H9 (cell line): Measurements from ENCODE around the gene RAB30. TPM values are rescaled to one million over a fixed set of nuclear protein-coding genes. Genes with fewer than 3 reads are reported as not detected.

ENCODE experiments used
- DNase-seq: peaks from one replicate; pipeline ENCODE4 v3.0.0-alpha.2; 2017
- H2AFZ ChIP-seq: one replicate; pipeline ENCODE4 v1.6.1; 2013; ENCODE audit warnings: mild to moderate bottlenecking, low read length, control low read depth, moderate library complexity
- H2AK5ac ChIP-seq: 2 replicates; pipeline ENCODE4 v1.6.1; 2013; ENCODE audit warnings: low read length, control low read depth, mixed read lengths; ENCODE audit not compliant: insufficient read length
- H2BK120ac ChIP-seq: one replicate; pipeline ENCODE4 v1.6.1; 2013; ENCODE audit warnings: low read depth, mild to moderate bottlenecking, low read length, control low read depth, inconsistent platforms; ENCODE audit not compliant: poor library complexity, severe bottlenecking
- H2BK12ac ChIP-seq: 2 replicates; pipeline ENCODE4 v1.6.1; 2013; ENCODE audit warnings: low read length, control low read depth, mixed read lengths, low read depth; ENCODE audit not compliant: insufficient read length
- H2BK15ac ChIP-seq: 2 replicates; pipeline ENCODE4 v1.6.1; 2013; ENCODE audit warnings: low read depth, low read length, control low read depth
- H2BK20ac ChIP-seq: one replicate; pipeline ENCODE4 v1.6.1; 2013; ENCODE audit warnings: low read depth, mild to moderate bottlenecking, low read length, control low read depth, inconsistent platforms; ENCODE audit not compliant: poor library complexity, severe bottlenecking
- H2BK5ac ChIP-seq: 2 replicates; pipeline ENCODE4 v1.6.1; 2013; ENCODE audit warnings: low read length, control low read depth, mixed read lengths; ENCODE audit not compliant: insufficient read length
- H3K14ac ChIP-seq: 2 replicates; pipeline ENCODE4 v1.6.1; 2013; ENCODE audit warnings: low read length, control low read depth; ENCODE audit not compliant: insufficient read depth
- H3K18ac ChIP-seq: 2 replicates; pipeline ENCODE4 v1.6.1; 2013; ENCODE audit warnings: low read depth, mild to moderate bottlenecking, mixed read lengths, low read length, control low read depth; ENCODE audit not compliant: insufficient read length
- H3K23ac ChIP-seq: 2 replicates; pipeline ENCODE4 v1.6.1; 2013; ENCODE audit warnings: low read length, control low read depth, mixed read lengths, low read depth; ENCODE audit not compliant: insufficient read length
- H3K23me2 ChIP-seq: 2 replicates; pipeline ENCODE4 v1.6.1; 2013; ENCODE audit warnings: low read depth, mild to moderate bottlenecking, mixed read lengths, low read length, control low read depth; ENCODE audit not compliant: insufficient read length, poor library complexity, severe bottlenecking
- H3K27ac ChIP-seq: 2 replicates; pipeline ENCODE4 v1.5.1; 2013; ENCODE audit warnings: low read length, control low read depth, mixed read lengths, low read depth; ENCODE audit not compliant: insufficient read length
- H3K27me3 ChIP-seq: 2 replicates; pipeline ENCODE4 v1.6.1; 2013; ENCODE audit warnings: low read length, control low read depth, inconsistent platforms; ENCODE audit not compliant: insufficient read depth
- H3K4ac ChIP-seq: 2 replicates; pipeline ENCODE4 v1.6.1; 2013; ENCODE audit warnings: low read depth, mild to moderate bottlenecking, control low read depth, inconsistent platforms, low read length, moderate library complexity
- H3K4me1 ChIP-seq: 2 replicates; pipeline ENCODE4 v1.6.1; 2013; ENCODE audit warnings: low read length, control low read depth, inconsistent platforms; ENCODE audit not compliant: insufficient read depth
- H3K4me2 ChIP-seq: 2 replicates; pipeline ENCODE4 v1.6.1; 2013; ENCODE audit warnings: low read length, control low read depth, mixed read lengths; ENCODE audit not compliant: insufficient read length, insufficient read depth
- H3K56ac ChIP-seq: 2 replicates; pipeline ENCODE4 v1.6.1; 2013; ENCODE audit warnings: low read depth, mild to moderate bottlenecking, mixed read lengths, low read length, control low read depth; ENCODE audit not compliant: insufficient read length
- H3K79me1 ChIP-seq: 2 replicates; pipeline ENCODE4 v1.6.1; 2013; ENCODE audit warnings: low read depth, mild to moderate bottlenecking, moderate library complexity, low read length, control low read depth, inconsistent platforms; ENCODE audit not compliant: insufficient read depth, poor library complexity, severe bottlenecking
- H3K79me2 ChIP-seq: 2 replicates; pipeline ENCODE4 v1.6.1; 2013; ENCODE audit warnings: low read length, control low read depth, inconsistent platforms; ENCODE audit not compliant: insufficient read depth
- H3K9ac ChIP-seq: 2 replicates; pipeline ENCODE4 v1.6.1; 2013; ENCODE audit warnings: low read length, control low read depth, mixed read lengths; ENCODE audit not compliant: insufficient read length; ENCODE audit errors: extremely low read depth
- H3K9me3 ChIP-seq: one replicate; pipeline ENCODE4 v1.6.1; 2013; ENCODE audit warnings: low read depth, low read length, inconsistent platforms; ENCODE audit not compliant: control insufficient read depth
- H3T11ph ChIP-seq: one replicate; pipeline ENCODE4 v1.6.1; 2013; ENCODE audit warnings: mild to moderate bottlenecking, low read length, control low read depth, inconsistent platforms
- H4K20me1 ChIP-seq: one replicate; pipeline ENCODE4 v1.6.1; 2013; ENCODE audit not compliant: control insufficient read depth, insufficient read length, insufficient read depth
- H4K5ac ChIP-seq: 2 replicates; pipeline ENCODE4 v1.6.1; 2013; ENCODE audit warnings: low read depth, mild to moderate bottlenecking, mixed read lengths, low read length, control low read depth; ENCODE audit not compliant: insufficient read length
- H4K8ac ChIP-seq: replicated peaks from 2 replicates; pipeline ENCODE4 v1.6.1; 2013; ENCODE audit warnings: low read length, control low read depth, mixed read lengths, low read depth; ENCODE audit not compliant: insufficient read length
- H4K91ac ChIP-seq: 2 replicates; pipeline ENCODE4 v1.6.1; 2013; ENCODE audit warnings: low read depth, mild to moderate bottlenecking, moderate library complexity, mixed read lengths, low read length, control low read depth; ENCODE audit not compliant: insufficient read length
- H3K27ac Mint-ChIP-seq, 3 experiments: 2 replicates in 2 of 3; 3 replicates in 1 of 3; pipeline ENCODE4 v1.8.0; 2020 to 2021; ENCODE audit warnings: mixed read lengths in 3 of 3, mild to moderate bottlenecking in 1 of 3, moderate library complexity in 1 of 3
- H3K27me3 Mint-ChIP-seq: 2 replicates; pipeline ENCODE4 v1.8.0; 2021; ENCODE audit warnings: low read depth, mild to moderate bottlenecking, moderate library complexity, mixed read lengths
- H3K36me3 Mint-ChIP-seq, 3 experiments: 2 replicates in 2 of 3; 3 replicates in 1 of 3; pipeline ENCODE4 v1.8.0; 2020 to 2021; ENCODE audit warnings: low read depth in 3 of 3, mixed read lengths in 3 of 3; ENCODE audit not compliant: insufficient read depth in 1 of 3
- H3K4me1 Mint-ChIP-seq, 2 experiments: 2 replicates each; pipeline ENCODE4 v1.8.0; 2020; ENCODE audit warnings: mixed read lengths in 2 of 2
- H3K4me3 Mint-ChIP-seq, 2 experiments: 2 replicates in 1 of 2; 3 replicates in 1 of 2; pipeline ENCODE4 v1.8.0; 2020 to 2021; ENCODE audit warnings: mild to moderate bottlenecking in 2 of 2, mixed read lengths in 2 of 2, moderate library complexity in 1 of 2
- H3K9me3 Mint-ChIP-seq, 2 experiments: 2 replicates in 1 of 2; 3 replicates in 1 of 2; pipeline ENCODE4 v1.8.0; 2020; ENCODE audit warnings: mild to moderate bottlenecking in 2 of 2, mixed read lengths in 2 of 2, moderate library complexity in 1 of 2
- CTCF ChIP-seq: fragments of 200-600 bp; sonication (generic); conservative IDR thresholded peaks from 3 replicates; pipeline ENCODE4 v1.8.0; 2021; ENCODE audit warnings: antibody characterized with exemption, mild to moderate bottlenecking
- WGBS: extraction: QIAGEN DNeasy Blood & Tissue Kit; methylation state at CpG from one replicate; pipeline ENCODE4 v1.1.7; 2013; ENCODE audit warnings: missing lambda C conversion rate, low lambda C conversion rate, mixed read lengths; ENCODE audit not compliant: insufficient read length; ENCODE audit errors: extremely low coverage; 5-methylcytosine and 5-hydroxymethylcytosine counted together
- total RNA-seq: library from RNA; stranded (reverse); gene quantifications from 2 replicates; pipeline ENCODE4 v1.2.1, GENCODE V29; 2021

Gene RAB30
- total RNA-seq, 1 experiment from 2014 or later: 4.8 TPM

GRCh38 chr11:83020942-83021779, 50.5 kb downstream of the RAB30 start:
- H3K4me1 Mint-ChIP-seq: peaks cover 23% of the 10 kb centered on the region in 2 experiments
- H3K4me3 Mint-ChIP-seq: no peak overlapping the region
- Histone ChIP-seq H2BK120ac (no peak overlapping the region), H3K23me2 (no peaks in the 10 kb centered on the region), H3K79me2 (no peaks in the 10 kb centered on the region), H3K4ac (no peak overlapping the region), H3K9me3 (no peaks in the 10 kb centered on the region), H3T11ph (no peak overlapping the region), H4K91ac (no peak overlapping the region), H3K14ac (no peak overlapping the region; the same call in 1 of the 2 replicates), H3K4me1 (peaks cover 6% of the 10 kb centered on the region; the same call in 1 of the 2 replicates), H3K4me2 (no peak overlapping the region), H2BK12ac (no peak overlapping the region), H3K23ac (no peak overlapping the region), H3K27me3 (no peaks in the 10 kb centered on the region), H3K27ac (no peak overlapping the region), H3K9ac (no peak overlapping the region), H2AK5ac (no peak overlapping the region), H4K20me1 (no peaks in the 10 kb centered on the region), H2BK15ac (no peak overlapping the region), H3K79me1 (no peaks in the 10 kb centered on the region), H3K18ac (no peak overlapping the region), H2BK20ac (no peak overlapping the region), H4K8ac (no peak overlapping the region), H4K5ac (no peak overlapping the region), H2BK5ac (no peak overlapping the region), H3K56ac (no peak overlapping the region), H2AFZ (no peak overlapping the region)
- H3K27me3 Mint-ChIP-seq: no peaks in the 10 kb centered on the region
- H3K9me3 Mint-ChIP-seq: no peaks in the 10 kb centered on the region; a peak in 1 of 5 replicates
- DNase-seq: no peak
- H3K27ac Mint-ChIP-seq: no peak overlapping the region
- no peak for TF ChIP-seq CTCF
- WGBS: no CpG with 5 or more reads among the region's 17 CpGs
- peaks cover 0 to 2% (median 0%) of the 10 kb centered on the region in 3 experiments; a peak in 1 of 7 replicates for H3K36me3 Mint-ChIP-seq
